ENCODE data around the gene SUPT3H. TPM values are rescaled to one million over a fixed set of nuclear protein-coding genes. Genes with fewer than 3 reads are reported as not detected.

SUPT3H gene
- total RNA-seq, 3 donors from 2014 or later: 6.9 to 15.1 (median 13.6) TPM

DNA sequence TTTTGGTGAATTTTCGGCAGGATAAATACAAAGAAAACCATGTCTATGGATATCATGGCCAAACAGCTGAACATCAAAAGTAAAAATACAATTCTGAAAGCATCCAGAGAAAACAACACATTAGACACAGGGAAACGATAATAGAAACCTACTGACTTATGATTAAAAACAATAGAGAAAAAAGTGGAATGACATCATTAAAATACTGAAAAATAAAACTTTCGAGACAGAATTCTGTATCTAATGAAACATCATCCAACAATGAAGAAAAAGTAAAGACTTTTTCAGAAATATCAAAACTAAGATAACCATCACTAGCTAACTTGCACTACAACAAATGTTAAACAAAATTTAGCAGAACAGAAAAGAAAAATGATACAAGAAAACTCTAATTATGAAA lies 434.2 kb downstream of the SUPT3H start:
- TF ChIP-seq, protein P1, sequence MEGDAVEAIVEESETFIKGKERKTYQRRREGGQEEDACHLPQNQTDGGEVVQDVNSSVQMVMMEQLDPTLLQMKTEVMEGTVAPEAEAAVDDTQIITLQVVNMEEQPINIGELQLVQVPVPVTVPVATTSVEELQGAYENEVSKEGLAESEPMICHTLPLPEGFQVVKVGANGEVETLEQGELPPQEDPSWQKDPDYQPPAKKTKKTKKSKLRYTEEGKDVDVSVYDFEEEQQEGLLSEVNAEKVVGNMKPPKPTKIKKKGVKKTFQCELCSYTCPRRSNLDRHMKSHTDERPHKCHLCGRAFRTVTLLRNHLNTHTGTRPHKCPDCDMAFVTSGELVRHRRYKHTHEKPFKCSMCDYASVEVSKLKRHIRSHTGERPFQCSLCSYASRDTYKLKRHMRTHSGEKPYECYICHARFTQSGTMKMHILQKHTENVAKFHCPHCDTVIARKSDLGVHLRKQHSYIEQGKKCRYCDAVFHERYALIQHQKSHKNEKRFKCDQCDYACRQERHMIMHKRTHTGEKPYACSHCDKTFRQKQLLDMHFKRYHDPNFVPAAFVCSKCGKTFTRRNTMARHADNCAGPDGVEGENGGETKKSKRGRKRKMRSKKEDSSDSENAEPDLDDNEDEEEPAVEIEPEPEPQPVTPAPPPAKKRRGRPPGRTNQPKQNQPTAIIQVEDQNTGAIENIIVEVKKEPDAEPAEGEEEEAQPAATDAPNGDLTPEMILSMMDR (IDR thresholded peaks at IDR 0.05): no peak
- no peak for TF ChIP-seq POLR2AphosphoS5 (IDR thresholded peaks at IDR 0.05)
- H3K36me3 ChIP-seq: no peaks in the 10 kb centered on the region

DNA sequence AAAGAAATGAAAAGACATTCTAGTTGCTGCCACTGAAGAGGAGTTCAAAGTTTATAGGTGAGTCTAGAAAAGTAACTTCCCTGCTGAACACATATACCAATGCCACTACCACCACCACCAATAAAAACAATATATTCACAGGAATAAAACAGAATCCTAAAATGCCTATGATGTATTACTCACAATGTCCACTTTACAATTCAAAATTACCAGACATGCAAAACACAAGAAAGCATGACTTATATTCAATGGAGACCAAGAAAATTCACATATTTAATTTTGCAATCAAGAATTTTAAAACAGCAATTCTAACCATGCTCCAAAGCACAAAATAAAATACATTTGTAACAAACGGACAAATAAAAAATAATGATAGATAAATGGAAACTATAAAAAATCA lies 434.9 kb downstream of the SUPT3H start:
- DNase-seq (ENCODE audit: low spot score in 2 of 2): no peak
- intact Hi-C loops (cut with DNase I; ENCODE audit: low total_unique reads): no loop called here
- TF ChIP-seq POLR2AphosphoS5 (IDR thresholded peaks at IDR 0.05) (no peak), POLR2A (IDR thresholded peaks at IDR 0.05) (no peak)
- TF ChIP-seq, protein P1 (IDR thresholded peaks at IDR 0.05): no peak
- Histone ChIP-seq H3K27ac (no peak overlapping the region), H3K27me3 (no peaks in the 10 kb centered on the region), H3K4me1 (no peaks in the 10 kb centered on the region), H3K36me3 (no peaks in the 10 kb centered on the region), H3K9me3 (peaks cover 5 to 16% of the 10 kb centered on the region in 2 donors), H3K4me3 (no peak overlapping the region)

More for the DNA sequence above, 434.2 kb downstream of the SUPT3H start:
- no peak for DNase-seq (ENCODE audit: low spot score in 2 of 2)
- intact Hi-C loops (cut with DNase I; ENCODE audit: low total_unique reads): no loop called here
- no peak overlapping the region for H3K4me3 ChIP-seq
- H3K4me1 ChIP-seq: no peaks in the 10 kb centered on the region
- H3K27me3 ChIP-seq: no peaks in the 10 kb centered on the region
- H3K9me3 ChIP-seq: peaks cover 5 to 16% of the 10 kb centered on the region in 2 donors
- H3K27ac ChIP-seq: no peak overlapping the region

DNA sequence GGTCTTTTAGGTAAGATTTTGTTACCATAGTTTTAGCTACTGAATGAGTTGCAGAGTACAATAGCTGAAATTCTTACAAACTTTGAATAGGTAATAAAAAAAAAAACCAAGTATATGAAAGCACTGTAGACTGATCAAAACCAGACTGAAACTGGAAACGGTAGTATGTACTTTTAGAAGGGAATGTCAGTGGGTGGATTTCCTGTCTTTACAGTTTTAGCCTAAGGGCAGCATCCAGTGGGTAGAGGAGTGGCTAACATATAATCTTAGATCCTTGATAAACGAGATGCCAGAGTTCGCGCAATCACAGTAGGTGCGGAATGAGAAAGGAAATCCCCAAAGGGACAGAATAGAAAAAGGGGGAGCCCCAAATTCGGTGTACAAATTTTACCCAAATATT lies 435.5 kb downstream of the SUPT3H start:
- no peaks in the 10 kb centered on the region for H3K36me3 ChIP-seq
- no peak for DNase-seq (ENCODE audit: low spot score in 2 of 2)
- TF ChIP-seq POLR2AphosphoS5 (IDR thresholded peaks at IDR 0.05): no peak
- no peak for TF ChIP-seq POLR2A (IDR thresholded peaks at IDR 0.05)
- TF ChIP-seq, protein P1 (IDR thresholded peaks at IDR 0.05): no peak
- H3K4me3 ChIP-seq: no peak overlapping the region
- no peak overlapping the region for H3K27ac ChIP-seq
- H3K27me3 ChIP-seq: no peaks in the 10 kb centered on the region
- intact Hi-C loops (cut with DNase I; ENCODE audit: low total_unique reads): no loop called here
- no peaks in the 10 kb centered on the region for H3K4me1 ChIP-seq
- H3K9me3 ChIP-seq: peaks cover 5 to 16% of the 10 kb centered on the region in 2 donors

DNA sequence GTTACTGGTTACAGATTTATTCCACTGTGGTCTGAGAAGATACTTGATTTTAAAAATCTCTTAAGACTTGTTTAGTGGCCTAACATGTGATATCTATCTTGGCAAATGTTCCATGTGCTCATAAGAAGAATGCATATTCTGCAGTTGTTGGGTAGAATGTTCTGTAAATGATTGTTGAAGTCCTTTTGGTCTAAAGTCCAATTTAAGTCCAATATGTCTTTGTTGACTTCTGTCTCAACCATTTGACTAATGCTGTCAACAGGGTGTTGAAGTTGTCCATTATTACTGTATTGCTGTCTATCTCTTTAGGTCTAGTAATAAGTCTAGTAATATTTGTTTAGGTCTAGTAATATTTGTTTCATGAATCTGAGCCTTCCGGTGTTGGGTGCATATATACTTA lies 437.4 kb downstream of the SUPT3H start:
- Histone ChIP-seq H3K4me3 (no peak overlapping the region), H3K4me1 (no peaks in the 10 kb centered on the region), H3K9me3 (no peaks in the 10 kb centered on the region), H3K27ac (no peak overlapping the region), H3K27me3 (no peaks in the 10 kb centered on the region), H3K36me3 (no peaks in the 10 kb centered on the region)
- TF ChIP-seq POLR2AphosphoS5 (IDR thresholded peaks at IDR 0.05) (no peak), POLR2A (IDR thresholded peaks at IDR 0.05) (no peak)
- TF ChIP-seq, protein P1 (IDR thresholded peaks at IDR 0.05): no peak
- no peak for DNase-seq (ENCODE audit: low spot score in 2 of 2)
- intact Hi-C loops (cut with DNase I; ENCODE audit: low total_unique reads): no loop called here

DNA sequence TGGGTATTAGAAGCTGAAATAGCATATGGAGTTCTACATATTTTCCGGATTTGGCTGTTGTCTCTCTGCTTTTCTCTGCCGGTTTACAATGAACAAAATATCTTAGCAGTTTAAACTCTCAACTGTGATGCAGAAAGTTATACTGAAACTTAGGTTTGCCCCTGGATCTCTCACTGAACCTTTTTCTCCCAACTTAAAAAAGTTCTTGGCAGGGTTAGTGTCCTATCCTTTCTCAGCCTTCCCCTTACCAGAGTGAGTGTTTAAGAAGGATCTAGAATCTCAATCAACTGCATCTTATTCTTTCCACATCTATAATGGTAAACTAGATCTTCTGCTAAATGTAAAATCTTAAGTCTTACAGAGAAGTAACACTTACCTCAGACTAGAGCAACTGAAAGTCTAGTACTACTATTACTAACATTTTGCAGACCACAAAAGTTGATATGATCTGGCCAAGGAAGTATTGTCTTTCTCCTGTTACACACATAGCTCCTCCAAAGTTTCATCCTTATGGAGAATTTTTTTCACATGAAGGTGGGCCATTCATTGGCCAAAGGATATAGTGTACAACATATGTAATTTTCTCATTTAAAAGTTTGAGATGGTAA lies 441.9 kb downstream of the SUPT3H start:
- no peaks in the 10 kb centered on the region for H3K9me3 ChIP-seq
- H3K4me1 ChIP-seq: no peaks in the 10 kb centered on the region
- TF ChIP-seq POLR2AphosphoS5 (IDR thresholded peaks at IDR 0.05): no peak
- no peak for TF ChIP-seq POLR2A (IDR thresholded peaks at IDR 0.05)
- TF ChIP-seq, protein P1 (IDR thresholded peaks at IDR 0.05): no peak
- DNase-seq (ENCODE audit: low spot score in 2 of 2): no peak
- intact Hi-C loops (cut with DNase I; ENCODE audit: low total_unique reads): no loop called here
- no peaks in the 10 kb centered on the region for H3K27me3 ChIP-seq
- H3K4me3 ChIP-seq: no peak overlapping the region
- H3K27ac ChIP-seq: no peak overlapping the region
- no peaks in the 10 kb centered on the region for H3K36me3 ChIP-seq

Data from breast epithelium (tissue), 4 donors.